Loucy (cell line): ENCODE data around the gene UNC45A.

Experiments used
- H2AFZ ChIP-seq: fragments of 200-600 bp; sonication (generic); 2 replicates; pipeline ENCODE4 v1.6.0; 2016; ENCODE audit warnings: antibody characterized with exemption, mild to moderate bottlenecking, low read length, moderate library complexity
- H3F3A ChIP-seq: fragments of 200-600 bp; 2 replicates; pipeline ENCODE4 v1.6.0; 2016; ENCODE audit warnings: antibody characterized with exemption, low read depth, mild to moderate bottlenecking
- H3K27me3 ChIP-seq: fragments of 200-600 bp; sonication (generic); 2 replicates; pipeline ENCODE4 v1.6.1; 2014; ENCODE audit warnings: low read length, mild to moderate bottlenecking; ENCODE audit not compliant: insufficient read depth, poor library complexity, severe bottlenecking
- H3K36me3 ChIP-seq: fragments of 200-600 bp; sonication (generic); 2 replicates; pipeline ENCODE4 v1.6.1; 2016; ENCODE audit warnings: low read length; ENCODE audit not compliant: insufficient read depth
- H3K4me1 ChIP-seq: fragments of 200-600 bp; sonication (generic); 2 replicates; pipeline ENCODE4 v1.5.1; 2014; ENCODE audit warnings: low read length, mild to moderate bottlenecking; ENCODE audit not compliant: insufficient read depth, poor library complexity, severe bottlenecking
- H3K4me2 ChIP-seq: fragments of 200-600 bp; sonication (generic); 2 replicates; pipeline ENCODE4 v1.6.0; 2014; ENCODE audit warnings: antibody characterized with exemption, low read length, low read depth, mild to moderate bottlenecking; ENCODE audit not compliant: poor library complexity, severe bottlenecking
- H3K4me3 ChIP-seq: fragments of 200-600 bp; sonication (generic); 2 replicates; pipeline ENCODE4 v1.5.1; 2014; ENCODE audit warnings: low read length, mild to moderate bottlenecking, mixed read lengths; ENCODE audit not compliant: poor library complexity, severe bottlenecking
- H3K79me2 ChIP-seq: fragments of 200-600 bp; sonication (generic); 2 replicates; pipeline ENCODE4 v1.6.1; 2014; ENCODE audit warnings: low read length; ENCODE audit not compliant: insufficient read depth
- H3K9ac ChIP-seq: fragments of 200-600 bp; sonication (generic); 2 replicates; pipeline ENCODE4 v1.6.0; 2014; ENCODE audit warnings: mild to moderate bottlenecking, low read depth, low read length, moderate library complexity; ENCODE audit not compliant: poor library complexity, severe bottlenecking
- H3K9me2 ChIP-seq: fragments of 200-600 bp; sonication (generic); replicated peaks from 2 replicates; pipeline ENCODE4 v1.6.1; 2016; ENCODE audit warnings: low read depth, low read length, mixed read lengths
- H3K9me3 ChIP-seq: fragments of 200-600 bp; sonication (generic); 2 replicates; pipeline ENCODE4 v1.6.1; 2014; ENCODE audit warnings: mild to moderate bottlenecking, antibody characterized with exemption, low read length, low read depth; ENCODE audit not compliant: insufficient read depth
- H4K20me1 ChIP-seq: fragments of 200-600 bp; sonication (generic); 2 replicates; pipeline ENCODE4 v1.6.0; 2014; ENCODE audit warnings: antibody characterized with exemption, low read length, mild to moderate bottlenecking; ENCODE audit not compliant: insufficient read depth, poor library complexity, severe bottlenecking
- EZH2phosphoT487 ChIP-seq: fragments of 200-600 bp; IDR thresholded peaks from 2 replicates; pipeline ENCODE4 v1.6.1; 2018; ENCODE audit warnings: antibody characterized with exemption, mild to moderate bottlenecking, moderate library complexity, borderline replicate concordance
- TF ChIP-seq, protein P1 (sequence below): fragments of 200-600 bp; sonication (generic); conservative IDR thresholded peaks from 2 replicates; pipeline ENCODE4 v1.5.1; 2014; ENCODE audit warnings: mild to moderate bottlenecking, antibody characterized with exemption, low read length

Gene UNC45A

GRCh38 chr15:90970274-90970673 is 35.2 kb downstream of the UNC45A start:
- TF ChIP-seq, protein P1, sequence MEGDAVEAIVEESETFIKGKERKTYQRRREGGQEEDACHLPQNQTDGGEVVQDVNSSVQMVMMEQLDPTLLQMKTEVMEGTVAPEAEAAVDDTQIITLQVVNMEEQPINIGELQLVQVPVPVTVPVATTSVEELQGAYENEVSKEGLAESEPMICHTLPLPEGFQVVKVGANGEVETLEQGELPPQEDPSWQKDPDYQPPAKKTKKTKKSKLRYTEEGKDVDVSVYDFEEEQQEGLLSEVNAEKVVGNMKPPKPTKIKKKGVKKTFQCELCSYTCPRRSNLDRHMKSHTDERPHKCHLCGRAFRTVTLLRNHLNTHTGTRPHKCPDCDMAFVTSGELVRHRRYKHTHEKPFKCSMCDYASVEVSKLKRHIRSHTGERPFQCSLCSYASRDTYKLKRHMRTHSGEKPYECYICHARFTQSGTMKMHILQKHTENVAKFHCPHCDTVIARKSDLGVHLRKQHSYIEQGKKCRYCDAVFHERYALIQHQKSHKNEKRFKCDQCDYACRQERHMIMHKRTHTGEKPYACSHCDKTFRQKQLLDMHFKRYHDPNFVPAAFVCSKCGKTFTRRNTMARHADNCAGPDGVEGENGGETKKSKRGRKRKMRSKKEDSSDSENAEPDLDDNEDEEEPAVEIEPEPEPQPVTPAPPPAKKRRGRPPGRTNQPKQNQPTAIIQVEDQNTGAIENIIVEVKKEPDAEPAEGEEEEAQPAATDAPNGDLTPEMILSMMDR = no peak
- Histone ChIP-seq H3F3A (0 out of 2 replicates have a peak, but pooled peaks cover 2% of the 10 kb centered on the region), H3K4me2 (no peak overlapping the region)

GRCh38 chr15:90972133-90972532 is 37.0 kb downstream of the UNC45A start:
- no peak overlapping the region for H3K4me2 ChIP-seq
- H3K9me2 ChIP-seq = no peaks in the 10 kb centered on the region
- H3F3A ChIP-seq = no peaks in the 10 kb centered on the region
- H3K79me2 ChIP-seq = no peaks in the 10 kb centered on the region
- no peaks in the 10 kb centered on the region for H3K4me1 ChIP-seq
- no peak overlapping the region for H3K9ac ChIP-seq
- H3K4me3 ChIP-seq = no peak overlapping the region
- H2AFZ ChIP-seq = no peak overlapping the region
- H3K27me3 ChIP-seq = no peaks in the 10 kb centered on the region
- H3K9me3 ChIP-seq = no peaks in the 10 kb centered on the region
- H4K20me1 ChIP-seq = peaks cover 5% of the 10 kb centered on the region
- peaks cover 87% of the 10 kb centered on the region for H3K36me3 ChIP-seq
- TF ChIP-seq EZH2phosphoT487 = no peak
- TF ChIP-seq, protein P1 = no peak

More at GRCh38 chr15:90970274-90970673, 35.2 kb downstream of the UNC45A start:
- H3K27me3 ChIP-seq = no peaks in the 10 kb centered on the region
- no peak overlapping the region for H3K4me3 ChIP-seq
- no peak overlapping the region for H3K9ac ChIP-seq
- H2AFZ ChIP-seq = no peak overlapping the region
- no peaks in the 10 kb centered on the region for H3K79me2 ChIP-seq
- H3K9me3 ChIP-seq = no peaks in the 10 kb centered on the region
- H3K36me3 ChIP-seq = peaks cover 82% of the 10 kb centered on the region
- no peaks in the 10 kb centered on the region for H3K4me1 ChIP-seq
- H4K20me1 ChIP-seq = peaks cover 5% of the 10 kb centered on the region
- H3K9me2 ChIP-seq = no peaks in the 10 kb centered on the region

- H3K4me3 ChIP-seq = no peak overlapping the region
- H3F3A ChIP-seq = no peaks in the 10 kb centered on the region
- no peaks in the 10 kb centered on the region for H3K79me2 ChIP-seq
- TF ChIP-seq EZH2phosphoT487 = no peak
- TF ChIP-seq, protein P1 = no peak
- H3K9me3 ChIP-seq = no peaks in the 10 kb centered on the region
- H3K27me3 ChIP-seq = no peaks in the 10 kb centered on the region
- no peaks in the 10 kb centered on the region for H3K9me2 ChIP-seq
- no peak overlapping the region for H3K9ac ChIP-seq
- no peaks in the 10 kb centered on the region for H4K20me1 ChIP-seq
- H3K4me1 ChIP-seq = no peaks in the 10 kb centered on the region
- peaks cover 84% of the 10 kb centered on the region; the same call in 1 of the 2 replicates for H3K36me3 ChIP-seq
- H2AFZ ChIP-seq = no peak overlapping the region
- H3K4me2 ChIP-seq = no peak overlapping the region
These were observed 39.1 kb downstream of the UNC45A start for GRCh38 chr15:90974216-90974615.
